ENCODE data around the gene C11orf58.

The C11orf58 gene

DNA sequence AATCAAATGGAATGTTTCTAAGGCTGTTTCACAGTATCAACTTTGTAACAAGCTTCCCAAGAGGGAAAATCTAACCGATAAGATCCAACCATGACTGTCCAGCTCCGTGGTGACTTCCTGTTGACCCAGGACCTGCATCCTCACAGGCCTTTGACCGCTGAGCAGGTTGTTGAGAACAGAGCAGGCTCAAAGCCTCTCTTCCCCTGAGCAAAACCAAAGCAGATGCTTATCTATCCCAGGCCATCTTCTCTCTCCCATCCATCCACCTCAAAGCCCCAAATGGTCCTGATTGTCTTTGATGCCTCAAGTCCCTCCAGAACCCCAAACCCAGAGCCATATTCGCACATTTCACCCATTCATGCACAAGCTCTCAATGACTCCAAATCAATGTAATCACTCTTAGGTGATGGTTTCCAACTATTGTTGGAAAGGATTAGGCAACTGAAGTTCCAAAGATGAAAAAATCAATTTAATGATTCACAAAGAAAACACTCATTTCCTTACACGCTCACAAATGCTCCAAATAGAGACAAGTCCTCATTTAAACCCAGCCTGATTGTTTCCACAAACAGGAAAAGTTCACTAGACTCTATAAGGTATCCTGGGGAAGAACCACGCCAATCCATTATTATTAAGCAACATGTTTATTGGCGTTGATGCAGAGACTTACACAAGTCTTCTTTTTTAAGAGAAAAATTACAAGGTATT lies 48.7 kb downstream of the C11orf58 start:
- DNase-seq, result no peak

DNA sequence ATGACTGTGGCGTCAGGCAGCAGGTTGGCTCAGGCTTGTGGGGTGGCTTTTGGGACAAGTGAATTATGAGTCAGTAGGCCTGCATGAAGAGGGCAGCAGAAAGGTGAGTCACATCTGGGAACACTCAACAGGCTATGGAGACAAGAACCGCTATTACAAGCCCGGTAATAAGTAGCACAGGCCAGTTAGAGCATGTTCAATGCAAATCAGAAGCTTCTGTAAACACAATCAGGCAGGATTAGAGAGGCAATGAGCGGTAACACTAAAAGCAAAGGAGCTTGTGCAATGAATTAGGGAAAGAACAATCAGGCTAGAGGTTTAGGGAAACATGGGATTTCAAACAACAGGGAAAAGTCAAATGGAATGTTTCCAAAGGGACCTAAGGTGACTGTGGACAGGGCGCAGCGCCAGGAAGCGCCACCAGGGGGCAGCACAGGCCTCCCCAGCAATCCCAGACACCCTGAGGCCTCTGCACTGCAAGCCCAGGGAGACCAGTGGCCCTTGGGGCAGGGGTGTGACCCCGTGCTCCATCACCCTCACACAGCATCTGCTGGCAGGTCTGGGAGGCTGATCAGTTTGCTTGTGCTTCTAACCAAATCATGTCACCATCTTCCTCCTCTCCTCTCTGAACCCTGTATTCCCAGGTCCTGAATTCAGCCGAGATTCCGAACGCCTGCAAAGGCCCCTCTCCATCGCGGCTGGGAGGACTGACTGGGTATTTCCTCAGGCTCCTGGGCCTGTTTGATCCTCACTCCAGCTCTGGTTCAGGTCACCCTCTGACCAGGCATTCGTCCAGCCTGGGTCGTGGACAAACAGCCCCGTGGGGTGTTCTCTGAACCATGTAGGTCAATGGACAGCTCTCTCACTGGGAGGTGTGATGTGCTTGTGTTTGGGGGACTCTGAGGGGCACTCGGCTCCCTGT lies 50.0 kb downstream of the C11orf58 start:
- DNase-seq, result peak; percentile 88

DNA sequence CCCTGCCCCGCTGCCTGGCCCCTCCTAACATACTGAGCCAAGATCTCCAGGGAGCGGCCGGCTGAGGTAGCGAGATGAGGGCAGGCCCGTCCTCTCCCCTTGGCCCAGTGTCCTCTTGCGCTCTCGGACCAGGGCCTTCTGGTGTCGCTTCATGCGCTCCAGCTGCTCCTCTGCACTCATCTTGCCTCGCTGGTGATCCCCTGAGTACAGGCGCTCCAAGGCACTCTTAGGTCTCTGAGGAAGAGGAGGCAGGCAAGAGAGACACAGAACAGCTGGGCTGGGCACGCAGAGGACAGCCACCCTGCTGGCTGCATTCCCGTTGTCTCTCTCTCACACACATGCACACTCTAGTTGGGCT lies 50.6 kb downstream of the C11orf58 start:
- DNase-seq, result no peak

DNA sequence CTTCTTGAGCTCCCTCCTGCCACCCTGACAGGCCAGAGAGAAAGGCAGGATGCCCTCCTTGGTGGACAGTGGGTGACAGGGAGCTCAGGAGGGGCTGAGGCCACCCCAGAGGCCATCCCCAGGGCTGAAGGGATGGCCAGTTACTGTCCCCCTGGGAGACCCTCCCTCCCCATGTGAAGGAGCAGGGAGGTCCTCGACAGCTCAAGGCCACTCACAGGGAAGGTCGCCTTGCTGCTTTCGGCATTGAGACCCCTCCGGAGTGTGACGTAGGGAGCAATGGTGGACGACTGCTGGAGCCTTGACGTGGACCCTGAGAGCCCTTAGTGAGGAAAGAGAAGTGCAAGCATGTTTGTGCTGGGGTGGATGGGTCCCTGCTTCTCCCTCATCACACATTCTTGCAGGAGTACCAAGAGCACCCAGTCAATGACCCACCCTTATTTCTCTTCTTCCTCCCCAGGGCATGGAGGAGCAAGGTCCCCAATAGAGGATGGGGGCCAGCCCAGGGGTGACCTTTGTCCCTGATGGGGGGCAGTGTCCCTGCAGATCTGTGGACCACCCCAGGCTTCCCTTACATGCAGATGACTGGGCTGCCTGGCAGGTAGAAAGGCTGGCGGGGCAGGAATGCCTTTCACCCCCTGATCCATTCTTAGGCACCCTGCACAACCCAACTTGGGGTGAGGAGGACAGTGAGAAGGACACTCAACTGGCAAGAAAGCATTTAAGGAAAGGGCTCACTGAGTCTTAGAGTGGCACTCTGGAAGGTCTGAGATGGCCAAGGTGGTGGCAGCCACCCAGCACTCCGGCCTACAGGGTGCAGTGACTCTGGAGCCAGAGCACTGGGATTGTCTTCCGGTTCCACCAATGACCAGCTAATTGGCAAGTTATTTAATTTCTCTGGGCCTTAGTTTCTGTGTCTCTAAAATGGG lies 51.4 kb downstream of the C11orf58 start:
- no peak for DNase-seq

DNA sequence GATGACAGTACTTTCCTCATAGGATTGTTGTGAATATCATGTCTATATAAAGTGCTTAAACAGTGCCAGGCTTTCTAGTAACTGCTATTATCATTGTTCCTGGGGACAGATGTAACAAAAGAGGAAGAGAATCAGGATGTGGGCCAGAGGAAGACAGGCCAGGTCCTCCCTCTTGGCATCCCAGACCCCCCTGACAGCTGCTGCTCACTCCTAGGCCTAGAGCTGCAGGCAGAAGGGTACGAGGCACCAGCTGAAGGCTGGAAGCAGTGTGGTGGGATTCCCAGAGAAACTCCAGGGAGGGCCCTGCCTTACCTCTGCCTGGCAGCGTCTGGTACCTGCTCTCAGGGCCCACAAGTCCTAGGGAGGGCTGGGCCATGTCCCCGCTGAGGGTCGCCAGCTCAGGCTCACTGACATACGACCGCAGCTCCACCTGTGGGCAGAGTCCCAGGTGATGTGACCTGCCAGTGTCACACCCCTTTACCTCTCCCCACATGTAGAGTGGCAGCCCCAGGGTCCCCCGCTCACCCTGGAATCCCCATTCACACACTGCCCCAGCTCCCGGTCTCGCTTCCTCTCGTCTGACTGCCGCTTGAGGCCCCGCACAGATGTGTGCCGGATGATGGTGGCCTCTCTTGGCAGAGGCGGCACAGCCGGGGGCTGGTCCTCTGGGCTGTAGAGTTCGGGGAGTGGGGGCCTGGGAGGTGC lies 52.2 kb downstream of the C11orf58 start:
- no peak for DNase-seq

DNA sequence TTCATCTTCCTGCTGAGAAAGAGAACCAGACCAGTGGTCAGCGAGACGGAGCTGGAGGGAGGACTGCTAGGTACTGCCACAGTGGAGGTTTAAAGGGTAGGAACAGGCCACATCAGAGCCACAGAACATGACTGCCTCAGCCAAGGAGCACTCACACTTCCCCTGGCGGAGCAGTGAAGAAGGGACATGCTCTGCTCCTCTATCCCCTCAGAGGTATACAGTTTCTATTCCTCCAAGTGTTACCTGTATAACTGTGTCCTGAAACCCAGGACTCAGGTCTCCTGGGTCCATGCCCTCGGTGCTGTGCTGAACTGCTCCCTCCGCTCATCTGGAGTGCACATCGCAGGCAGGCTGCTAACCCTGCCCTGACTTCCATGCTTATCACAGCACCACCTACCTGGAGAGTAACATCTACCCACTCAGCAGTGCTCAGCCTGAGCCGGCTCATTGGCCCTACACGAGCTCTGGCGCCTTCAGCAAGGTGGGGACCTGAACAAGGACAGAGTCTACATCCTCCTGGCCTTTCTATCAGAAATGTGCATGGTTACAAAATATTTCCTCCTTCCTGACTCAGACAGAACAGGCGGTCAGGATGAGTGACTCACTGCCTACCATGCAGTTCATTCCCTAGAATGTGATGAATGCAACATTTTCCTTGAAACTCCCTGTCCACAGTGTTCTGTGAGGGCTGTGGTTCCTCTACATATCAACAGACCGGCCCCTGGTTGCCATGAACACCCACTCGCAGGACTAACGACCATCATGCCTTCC lies 52.9 kb downstream of the C11orf58 start:
- no peak for DNase-seq

DNA sequence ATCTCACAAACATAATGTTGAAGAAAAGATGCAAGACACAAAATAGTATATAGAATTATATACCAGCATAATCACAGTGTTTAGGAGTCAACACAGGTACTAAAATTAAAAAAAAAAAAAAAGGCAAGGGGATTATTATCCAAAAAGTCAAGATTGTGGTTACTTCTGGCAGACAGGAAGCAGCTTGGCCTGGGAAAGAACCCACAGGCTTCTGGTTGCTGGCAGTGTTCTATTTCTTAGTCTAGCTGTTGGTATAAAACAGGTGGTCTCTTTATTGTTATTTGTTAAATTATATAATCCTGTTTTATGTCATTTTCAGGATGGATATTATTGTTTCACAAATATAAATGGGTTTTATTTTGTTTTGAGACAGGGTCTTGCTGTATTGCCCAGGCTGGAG lies 54.0 kb downstream of the C11orf58 start:
- DNase-seq, result no peak

DNA sequence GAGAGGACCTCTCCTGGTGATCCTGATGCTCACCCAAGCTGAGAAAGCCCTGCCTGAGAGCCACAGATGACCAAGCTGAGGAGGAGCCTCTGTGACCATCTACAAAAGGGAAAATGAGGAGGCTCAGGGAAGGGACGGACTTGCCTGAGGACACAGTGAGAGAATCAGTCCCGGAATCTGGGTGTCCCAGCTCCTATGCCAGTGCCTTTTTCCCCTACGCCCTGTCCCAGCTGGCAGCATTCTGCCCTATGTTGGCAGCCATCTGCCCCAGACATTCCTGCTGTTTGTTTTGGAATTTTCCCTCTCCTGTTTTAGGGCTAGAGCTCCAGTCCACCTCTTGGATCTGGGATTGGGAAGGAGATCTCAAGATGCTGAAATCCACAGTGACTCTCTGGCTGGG lies 54.6 kb downstream of the C11orf58 start:
- no peak for DNase-seq

DNA sequence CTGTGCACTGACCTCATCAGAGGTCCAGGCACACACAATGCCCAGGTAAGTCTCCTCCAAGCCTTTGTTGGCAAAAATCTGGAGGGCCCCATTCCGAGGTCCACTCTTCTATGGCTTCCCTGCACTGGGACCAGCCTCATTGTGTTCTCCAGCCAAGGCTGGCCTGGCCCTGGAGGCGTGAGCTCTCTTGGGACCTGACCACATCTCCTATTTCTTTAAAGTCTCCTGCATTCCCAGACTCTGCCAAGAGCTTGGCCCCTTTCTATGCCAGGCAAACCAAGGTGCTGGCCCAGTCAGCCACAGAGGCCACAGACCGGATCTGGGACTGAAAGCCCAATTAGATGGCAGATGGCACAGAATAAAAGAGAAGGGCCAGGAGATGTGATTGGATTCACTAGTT lies 55.1 kb downstream of the C11orf58 start:
- no peak for DNase-seq

DNA sequence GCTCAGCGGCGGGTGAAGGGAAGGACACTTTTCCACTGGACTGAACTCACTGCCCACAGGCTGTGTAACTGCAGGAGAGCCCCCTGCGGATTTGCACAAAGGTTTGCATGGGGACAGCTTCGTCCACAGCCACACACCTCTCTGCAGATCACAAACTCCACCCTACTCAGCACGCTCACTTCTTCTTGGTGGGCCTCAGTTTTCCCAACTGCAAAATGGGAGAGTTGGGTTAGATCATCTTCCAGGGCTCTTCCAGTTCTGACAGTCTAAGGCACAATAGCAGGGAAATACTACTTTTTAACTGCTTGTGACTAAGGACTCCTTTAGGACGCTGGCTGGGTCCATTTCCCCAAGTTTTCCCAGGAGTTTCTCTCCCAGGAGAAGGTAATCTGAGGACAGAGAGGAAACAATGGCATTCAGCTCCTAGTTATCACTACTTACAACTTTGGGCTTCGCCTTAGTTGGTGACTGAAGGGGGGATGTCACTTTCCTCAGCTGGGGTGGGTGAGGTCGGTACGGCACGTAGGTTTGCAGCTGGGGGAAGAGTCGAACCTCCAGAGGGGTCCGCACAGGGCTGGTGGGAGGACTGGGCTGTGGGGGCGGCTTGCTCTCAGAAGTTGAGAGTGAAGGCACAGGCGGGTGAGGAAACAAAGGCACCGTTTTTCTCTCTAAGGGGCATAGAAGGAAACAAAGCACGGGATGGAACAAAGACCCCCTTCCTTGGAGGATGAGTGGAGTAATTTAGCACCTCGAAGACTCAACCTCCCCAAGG lies 55.8 kb downstream of the C11orf58 start:
- DNase-seq, result no peak

DNA sequence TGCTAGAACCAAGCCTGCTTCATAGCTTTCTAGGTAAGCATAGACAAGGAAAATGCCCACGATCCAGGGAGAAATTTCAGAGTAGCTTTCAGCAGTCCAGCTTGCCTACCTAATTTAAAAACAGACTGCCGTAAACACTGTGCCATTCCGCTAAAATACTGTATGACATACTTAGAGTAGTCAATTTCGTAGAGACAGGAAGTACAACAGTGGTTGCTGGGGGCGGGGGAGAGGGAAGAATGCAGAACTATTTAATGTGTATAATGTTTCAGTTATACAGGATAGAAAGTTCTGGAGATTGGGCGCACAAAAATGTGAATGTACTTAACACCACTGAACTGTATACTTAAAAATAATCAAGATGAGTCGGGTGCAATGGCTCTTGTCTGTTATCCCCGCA lies 56.7 kb downstream of the C11orf58 start:
- DNase-seq, result no peak

DNA sequence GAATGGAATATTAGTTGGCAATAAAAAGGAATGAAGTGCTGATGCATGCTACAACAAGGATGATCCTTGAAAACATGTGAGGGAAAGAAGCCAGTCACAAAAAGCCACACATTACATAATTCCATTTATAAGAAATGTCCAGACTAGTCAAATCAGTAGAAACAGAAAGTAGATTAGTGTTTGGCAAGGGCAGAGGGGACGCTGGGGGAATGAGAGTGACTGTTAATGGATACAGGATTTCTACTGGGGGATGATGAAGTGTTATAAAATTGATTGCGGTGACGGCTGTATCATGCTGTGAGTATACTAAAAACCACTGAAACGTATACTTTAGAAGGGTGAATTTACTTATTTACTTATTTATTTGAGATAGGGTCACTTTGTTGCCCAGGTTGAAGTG lies 57.9 kb downstream of the C11orf58 start:
- no peak for DNase-seq

DNA sequence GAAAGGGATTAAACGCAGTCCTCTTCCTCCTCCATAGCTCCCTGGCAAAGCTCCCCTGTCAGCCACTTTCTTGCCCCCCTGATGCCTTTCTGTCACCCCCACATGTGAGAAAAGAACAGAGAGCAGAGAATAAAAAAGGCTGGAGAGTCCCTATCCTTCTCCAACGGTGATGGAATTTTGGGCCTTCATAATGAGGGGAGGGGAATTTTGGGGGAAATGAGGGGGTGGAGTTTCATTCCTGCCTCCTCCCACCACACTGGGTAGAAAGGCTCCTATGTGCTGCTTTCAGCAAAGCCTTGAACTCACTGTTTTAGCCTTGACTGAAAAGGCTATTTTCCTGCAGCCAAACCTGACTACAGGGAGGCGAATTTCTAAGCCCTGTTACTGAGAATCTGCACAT lies 59.3 kb downstream of the C11orf58 start:
- no peak for DNase-seq

DNA sequence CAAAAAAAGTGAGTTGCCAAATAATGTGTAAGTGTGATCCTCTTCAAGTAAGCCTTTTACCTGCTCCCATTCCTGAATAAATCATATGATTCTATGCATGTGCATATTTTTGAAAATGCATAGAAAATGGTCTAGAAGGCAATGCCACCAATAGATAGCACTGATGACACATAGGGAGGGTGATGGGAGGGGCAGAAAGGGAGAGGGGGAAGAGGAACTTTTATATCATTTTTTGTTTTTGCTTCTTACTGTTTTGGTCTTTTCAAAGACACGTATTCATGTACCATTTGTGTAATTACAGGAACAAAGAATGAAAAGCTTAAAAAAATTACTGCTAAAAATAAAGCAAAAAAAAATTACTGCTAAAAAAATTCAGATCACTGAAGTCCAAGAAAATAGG lies 60.8 kb downstream of the C11orf58 start:
- no peak for DNase-seq

DNA sequence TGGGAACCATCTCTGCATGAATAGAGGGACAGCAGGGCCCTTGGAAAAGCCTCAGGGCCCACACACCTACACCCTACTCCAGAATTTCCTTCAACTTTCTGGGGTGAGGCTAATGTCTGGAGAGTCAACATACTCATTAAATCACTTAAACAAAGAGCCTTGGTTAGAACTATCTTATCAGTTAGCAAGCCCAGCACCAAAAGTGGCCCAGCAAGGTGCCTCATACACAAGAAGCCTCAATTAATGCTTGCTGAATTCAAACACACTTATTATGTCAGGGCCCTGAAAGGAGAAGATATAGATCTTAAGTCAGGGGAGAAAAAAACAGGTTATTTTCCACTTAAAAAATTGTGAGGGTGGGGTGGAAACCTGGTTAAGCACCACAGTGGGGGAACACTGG lies 61.4 kb downstream of the C11orf58 start:
- no peak for DNase-seq

DNA sequence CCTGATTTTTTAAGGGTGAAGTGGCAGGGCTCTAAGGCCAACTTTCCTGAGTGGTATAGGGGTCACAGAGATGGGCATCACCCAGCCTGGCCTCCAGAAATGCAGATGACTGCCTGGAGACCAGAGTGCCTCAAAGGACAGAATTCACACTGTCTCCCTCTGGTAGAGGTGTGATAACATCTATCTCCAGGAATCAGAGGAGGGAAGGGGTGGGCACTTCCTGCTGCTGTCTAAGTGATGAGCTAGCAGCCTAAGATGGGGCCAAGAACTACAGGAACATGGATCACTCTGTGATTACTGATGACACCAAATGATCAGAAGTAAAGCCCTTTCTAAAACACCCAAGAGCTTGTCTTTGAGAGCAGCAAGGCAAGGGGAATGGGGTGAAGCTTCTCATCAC lies 61.9 kb downstream of the C11orf58 start:
- DNase-seq, result no peak

DNA sequence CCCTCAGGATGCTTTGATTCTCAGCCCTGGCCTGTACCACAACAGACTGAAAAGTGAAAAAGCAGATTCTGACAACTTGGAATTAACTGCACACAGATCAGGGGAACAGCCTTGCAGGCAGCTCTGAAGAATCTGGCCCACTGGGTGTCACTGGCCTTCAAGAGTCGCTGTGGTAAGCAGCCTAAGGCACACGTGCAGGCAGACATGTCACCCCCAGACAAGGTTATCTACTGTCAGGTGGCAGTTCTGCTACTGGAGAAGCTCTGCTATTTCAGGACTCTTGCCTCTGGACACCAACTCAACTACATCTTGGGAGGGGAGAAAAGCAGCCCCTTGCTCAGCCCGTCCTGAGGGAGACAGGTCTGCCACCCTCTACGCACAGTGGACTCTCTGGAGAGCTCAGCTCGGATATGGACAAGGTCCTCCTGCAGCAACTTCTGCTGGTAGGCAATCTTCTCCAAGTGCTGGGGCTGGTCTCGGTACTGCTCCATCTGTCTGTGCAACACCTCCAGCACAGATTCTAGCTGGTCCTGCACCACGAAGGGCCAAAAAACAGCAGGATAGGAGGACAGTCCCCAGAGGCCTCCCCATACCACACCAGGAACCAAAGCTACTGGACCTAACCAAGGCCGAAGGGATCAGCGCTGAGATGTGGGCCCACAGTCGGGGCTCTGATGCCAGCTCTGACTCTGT lies 63.0 kb downstream of the C11orf58 start:
- DNase-seq, result no peak

DNA sequence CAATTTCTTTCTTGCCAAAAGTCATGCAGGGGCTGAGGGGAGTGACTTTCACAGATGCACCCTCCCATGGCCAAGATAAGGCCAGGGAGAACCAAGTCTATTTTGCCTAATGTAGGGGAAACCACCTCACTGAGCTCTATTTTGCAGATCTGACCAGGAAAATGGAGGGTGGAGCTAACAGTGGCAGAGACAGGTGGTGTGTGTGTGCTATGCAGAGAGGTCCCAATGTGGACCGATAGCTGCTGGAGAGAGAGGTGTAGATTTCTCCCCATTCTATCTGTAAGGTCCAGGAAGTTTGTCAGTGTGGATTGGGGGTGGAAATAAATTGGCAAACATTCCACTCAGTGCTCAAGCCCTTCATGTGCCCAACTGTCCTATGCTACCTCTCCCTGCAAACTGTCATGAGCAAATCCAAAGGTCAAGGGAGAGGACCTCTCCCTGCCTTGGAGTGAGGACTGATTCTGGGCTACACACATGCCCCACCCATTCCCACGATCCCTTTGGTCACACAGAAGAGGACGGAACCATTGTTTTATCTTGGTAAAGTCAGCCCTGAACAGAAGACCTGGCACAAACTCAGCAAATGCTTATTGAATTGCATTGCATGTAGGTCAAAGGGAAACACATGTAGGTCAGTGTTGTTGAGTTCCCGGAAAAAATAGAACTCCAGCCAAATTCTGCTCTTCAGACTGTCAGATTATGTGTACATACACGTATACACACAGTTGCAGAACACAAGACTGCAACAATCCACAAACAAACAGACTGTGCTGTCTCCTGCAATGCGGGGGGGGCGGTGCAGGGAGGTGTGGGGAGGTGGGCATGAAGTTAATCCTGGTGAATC lies 65.9 kb downstream of the C11orf58 start:
- no peak for DNase-seq

DNA sequence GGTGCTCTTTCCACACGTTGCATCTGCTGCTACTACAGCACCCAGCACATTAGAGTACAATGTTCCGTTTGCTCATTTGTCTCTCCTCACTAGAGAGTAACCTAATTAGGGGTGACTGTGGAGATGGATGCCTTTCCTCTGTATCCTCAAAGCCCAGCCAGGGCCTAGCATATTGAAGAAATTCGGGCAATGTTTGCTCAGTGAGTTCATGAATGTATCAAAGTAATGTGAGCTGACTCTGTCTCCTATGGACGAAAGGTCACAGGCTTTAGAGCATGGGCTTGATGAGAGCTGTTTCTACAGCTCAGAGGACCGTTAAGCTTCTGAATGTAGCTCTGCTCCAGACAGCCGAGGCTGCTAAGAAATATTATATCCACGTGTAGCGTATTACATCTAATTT lies 67.5 kb downstream of the C11orf58 start:
- no peak for DNase-seq
